Panc1 (cell line): Measurements from ENCODE around the gene SVBP. TPM values are rescaled to one million over a fixed set of nuclear protein-coding genes. Genes with fewer than 3 reads are reported as not detected.

ENCODE experiments used
- ATAC-seq: fragments of 200-7000 bp; cut with Tn5 transposase; 2 replicates; pipeline ENCODE4 v1.9.1; 2020; ENCODE audit warnings: mild to moderate bottlenecking, moderate library complexity
- BruUV-seq: library from RNA; stranded (reverse); fragments of 400-500 nt; replicated peaks from 2 replicates; lab custom pipeline; 2021; lab: Mats Ljungman, UMichigan
- CTCF ChIA-PET: fragments of 300-600 bp; sonication (Branson Sonifier 250); formaldehyde crosslinking; loops from one replicate; lab custom pipeline; 2022; ENCODE audit warnings: antibody characterized with exemption; lab: Charles Lee
- POLR2A ChIA-PET: fragments of 300-600 bp; sonication (Branson Sonifier 250); formaldehyde crosslinking; loops from one replicate; lab custom pipeline; 2022; ENCODE audit warnings: antibody characterized with exemption; lab: Charles Lee
- DNase-seq: peaks from one replicate; pipeline ENCODE4 v3.0.0-alpha.2; 2010; ENCODE audit warnings: low read depth, low spot score
- H3K27ac ChIP-seq: 2 replicates; pipeline ENCODE4 v1.5.1; 2011; ENCODE audit warnings: mild to moderate bottlenecking, low read length, inconsistent platforms
- H3K27me3 ChIP-seq: fragments of 200-500 bp; sonication (Bioruptor generic); 2 replicates; pipeline ENCODE4 v1.6.0; 2014; ENCODE audit warnings: low read length, inconsistent platforms; ENCODE audit not compliant: control insufficient read depth, insufficient read depth
- H3K36me3 ChIP-seq: fragments of 200-500 bp; sonication (Bioruptor generic); 2 replicates; pipeline ENCODE4 v1.5.1; 2014; ENCODE audit warnings: inconsistent platforms, mild to moderate bottlenecking, low read length, moderate library complexity; ENCODE audit not compliant: control insufficient read depth, insufficient read depth
- H3K4me1 ChIP-seq: 2 replicates; pipeline ENCODE4 v1.5.1; 2011; ENCODE audit warnings: inconsistent platforms, mild to moderate bottlenecking, low read length, moderate library complexity; ENCODE audit not compliant: control insufficient read depth, insufficient read depth
- H3K4me3 ChIP-seq, 2 experiments: 2 replicates each; pipeline ENCODE4 v1.5.1; 2011 to 2012; ENCODE audit warnings: low read depth in 2 of 2, low read length in 2 of 2, mild to moderate bottlenecking in 2 of 2, inconsistent platforms in 1 of 2, moderate library complexity in 1 of 2
- H3K9me3 ChIP-seq: fragments of 200-500 bp; sonication (Bioruptor generic); 2 replicates; pipeline ENCODE4 v1.5.1; 2014; ENCODE audit warnings: low read depth, mild to moderate bottlenecking, inconsistent platforms, low read length, moderate library complexity; ENCODE audit not compliant: control insufficient read depth, insufficient read depth
- CTCF ChIP-seq: fragments of 450-650 bp; IDR thresholded peaks from 2 replicates; pipeline ENCODE4 v1.5.1; 2017; ENCODE audit warnings: mild to moderate bottlenecking
- POLR2AphosphoS5 ChIP-seq: IDR thresholded peaks from 2 replicates; pipeline ENCODE4 v1.6.1; 2012; ENCODE audit warnings: mild to moderate bottlenecking, low read depth, low read length, moderate library complexity
- REST ChIP-seq, 2 experiments: IDR thresholded peaks; 2 replicates each; pipeline ENCODE4 v1.6.1; 2011 to 2012; ENCODE audit warnings: low read depth in 2 of 2, control low read depth in 1 of 2, low read length in 1 of 2, mild to moderate bottlenecking in 1 of 2, moderate library complexity in 1 of 2; ENCODE audit not compliant: insufficient read depth in 1 of 2
- SIN3A ChIP-seq: IDR thresholded peaks from 2 replicates; pipeline ENCODE4 v1.6.1; 2012; ENCODE audit warnings: low read depth, mild to moderate bottlenecking, low read length, moderate library complexity, borderline replicate concordance; ENCODE audit not compliant: insufficient read depth
- TCF7L2 ChIP-seq: IDR thresholded peaks from 2 replicates; pipeline ENCODE4 v1.6.1; 2011; ENCODE audit warnings: mild to moderate bottlenecking, low read depth, low read length, inconsistent platforms
- in situ Hi-C: cut with HindIII; loops from 2 replicates; pipeline ENCODE4 v1.10.0; 2016; ENCODE audit warnings: low sequenced_read_pairs, low pct_unique_long_range_greater_than_20kb
- intact Hi-C: fragments of 100-400 bp; cut with micrococcal nuclease; formaldehyde crosslinking; loops from one replicate; pipeline ENCODE4 v1.10.0; 2022; ENCODE audit not compliant: unreplicated experiment
- total RNA-seq: library from RNA; stranded (reverse); gene quantifications from one replicate; pipeline ENCODE4 v1.2.1, GENCODE V29; 2021; ENCODE audit not compliant: unreplicated experiment

SVBP gene
- total RNA-seq, 1 experiment from 2014 or later: 21.2 TPM

GRCh38 chr1:42776502-42776901 lies 40.7 kb downstream of the SVBP start:
- no peaks in the 10 kb centered on the region for H3K27me3 ChIP-seq
- ChIA-PET POLR2A (interaction anchor here (0.6 kb wide), 1 partner anchor 113 kb away, joined by 3 read pairs; no protein-coding TSS in a partner anchor), CTCF (interaction anchor here (1.4 kb wide), 1 partner anchor 297 kb away, joined by 7 read pairs; no protein-coding TSS in a partner anchor)
- DNase-seq (no peak), ATAC-seq (no peak)
- no peaks in the 10 kb centered on the region for H3K4me1 ChIP-seq
- no peak overlapping the region for H3K27ac ChIP-seq
- peaks cover 4% of the 10 kb centered on the region; the same call in 1 of the 2 replicates for H3K36me3 ChIP-seq
- in situ Hi-C loops (no loop called here), intact Hi-C loops (loop anchor here (5.0 kb wide), 1 partner anchor 296 kb away; no protein-coding TSS in a partner anchor)
- H3K4me3 ChIP-seq: no peak overlapping the region
- no TSS peak for BruUV-seq
- TF ChIP-seq REST (IDR thresholded peaks at IDR 0.05; ENCODE audit: insufficient read depth in 1 of 2, low read depth in 2 of 2, low read length in 1 of 2): no peak
- no peak for TF ChIP-seq SIN3A
- no peak for TF ChIP-seq POLR2AphosphoS5
- no peaks in the 10 kb centered on the region for H3K9me3 ChIP-seq

- POLR2A ChIA-PET: no interaction called here
Observed at GRCh38 chr1:42774928-42775526, 42.2 kb downstream of the SVBP start.

More at GRCh38 chr1:42774928-42775526, 42.2 kb downstream of the SVBP start:
- Histone ChIP-seq H3K4me3 (no peak overlapping the region), H3K9me3 (no peaks in the 10 kb centered on the region), H3K36me3 (peaks cover 4% of the 10 kb centered on the region; the same call in 1 of the 2 replicates), H3K27me3 (no peaks in the 10 kb centered on the region), H3K4me1 (no peaks in the 10 kb centered on the region), H3K27ac (no peak overlapping the region)
- ATAC-seq: no peak
- intact Hi-C loops: loop anchor here (5.0 kb wide), 1 partner anchor 297 kb away; no protein-coding TSS in a partner anchor
- no peak for DNase-seq
- no TSS peak for BruUV-seq
- TF ChIP-seq POLR2AphosphoS5: no peak
- TF ChIP-seq SIN3A: no peak
- no peak for TF ChIP-seq CTCF
- TF ChIP-seq REST (IDR thresholded peaks at IDR 0.05; ENCODE audit: insufficient read depth in 1 of 2, low read depth in 2 of 2, low read length in 1 of 2): no peak
- no peak for TF ChIP-seq TCF7L2
- in situ Hi-C loops: no loop called here
- CTCF ChIA-PET: no interaction called here
